ENCODE data around the gene F13A1.

Gene F13A1

DNA sequence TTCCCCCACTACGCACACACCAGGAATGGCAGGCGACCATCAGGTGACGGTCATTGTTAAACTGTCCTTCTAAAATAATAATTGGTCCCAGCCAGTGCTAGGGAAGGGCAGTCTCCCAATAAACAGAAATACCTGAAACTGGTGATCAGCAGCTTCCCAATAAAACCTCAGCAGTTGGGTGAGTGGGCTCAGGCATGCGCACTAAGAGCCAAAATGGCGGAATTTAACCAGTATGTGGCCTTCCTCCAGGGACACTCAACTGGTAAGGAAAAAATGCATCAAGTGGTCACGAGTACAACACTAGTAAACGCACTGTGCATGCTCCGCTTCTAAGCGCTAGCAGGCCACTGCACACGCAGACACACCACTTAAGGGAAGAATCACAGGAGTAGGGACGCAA, 34.8 kb downstream of the F13A1 start (continued):
- TF ChIP-seq, protein P1, sequence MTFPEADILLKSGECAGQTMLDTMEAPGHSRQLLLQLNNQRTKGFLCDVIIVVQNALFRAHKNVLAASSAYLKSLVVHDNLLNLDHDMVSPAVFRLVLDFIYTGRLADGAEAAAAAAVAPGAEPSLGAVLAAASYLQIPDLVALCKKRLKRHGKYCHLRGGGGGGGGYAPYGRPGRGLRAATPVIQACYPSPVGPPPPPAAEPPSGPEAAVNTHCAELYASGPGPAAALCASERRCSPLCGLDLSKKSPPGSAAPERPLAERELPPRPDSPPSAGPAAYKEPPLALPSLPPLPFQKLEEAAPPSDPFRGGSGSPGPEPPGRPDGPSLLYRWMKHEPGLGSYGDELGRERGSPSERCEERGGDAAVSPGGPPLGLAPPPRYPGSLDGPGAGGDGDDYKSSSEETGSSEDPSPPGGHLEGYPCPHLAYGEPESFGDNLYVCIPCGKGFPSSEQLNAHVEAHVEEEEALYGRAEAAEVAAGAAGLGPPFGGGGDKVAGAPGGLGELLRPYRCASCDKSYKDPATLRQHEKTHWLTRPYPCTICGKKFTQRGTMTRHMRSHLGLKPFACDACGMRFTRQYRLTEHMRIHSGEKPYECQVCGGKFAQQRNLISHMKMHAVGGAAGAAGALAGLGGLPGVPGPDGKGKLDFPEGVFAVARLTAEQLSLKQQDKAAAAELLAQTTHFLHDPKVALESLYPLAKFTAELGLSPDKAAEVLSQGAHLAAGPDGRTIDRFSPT (tag by site-specific recombination; IDR thresholded peaks at IDR 0.05): no peak
- TF ChIP-seq, protein P2, sequence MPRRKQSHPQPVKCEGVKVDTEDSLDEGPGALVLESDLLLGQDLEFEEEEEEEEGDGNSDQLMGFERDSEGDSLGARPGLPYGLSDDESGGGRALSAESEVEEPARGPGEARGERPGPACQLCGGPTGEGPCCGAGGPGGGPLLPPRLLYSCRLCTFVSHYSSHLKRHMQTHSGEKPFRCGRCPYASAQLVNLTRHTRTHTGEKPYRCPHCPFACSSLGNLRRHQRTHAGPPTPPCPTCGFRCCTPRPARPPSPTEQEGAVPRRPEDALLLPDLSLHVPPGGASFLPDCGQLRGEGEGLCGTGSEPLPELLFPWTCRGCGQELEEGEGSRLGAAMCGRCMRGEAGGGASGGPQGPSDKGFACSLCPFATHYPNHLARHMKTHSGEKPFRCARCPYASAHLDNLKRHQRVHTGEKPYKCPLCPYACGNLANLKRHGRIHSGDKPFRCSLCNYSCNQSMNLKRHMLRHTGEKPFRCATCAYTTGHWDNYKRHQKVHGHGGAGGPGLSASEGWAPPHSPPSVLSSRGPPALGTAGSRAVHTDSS (tag by site-specific recombination; IDR thresholded peaks at IDR 0.05): no peak
- TF ChIP-seq BCL6B (tag by site-specific recombination; IDR thresholded peaks at IDR 0.05) (no peak), ZNF473 (tag by site-specific recombination; IDR thresholded peaks at IDR 0.05) (no peak), ZSCAN23 (tag by site-specific recombination; IDR thresholded peaks at IDR 0.05) (no peak), ZNF335 (tag by site-specific recombination; conservative IDR thresholded peaks at IDR 0.05) (no peak), IKZF3 (tag by site-specific recombination; IDR thresholded peaks at IDR 0.05) (no peak)

GRCh38 chr6:6284221-6284966, 36.1 kb downstream of the F13A1 start:
- H3K4me1 ChIP-seq (ENCODE audit: control insufficient read depth, insufficient read depth, low read length): no peaks in the 10 kb centered on the region
- no peak for TF ChIP-seq ZNF629 (tag by site-specific recombination; IDR thresholded peaks at IDR 0.05)
- TF ChIP-seq ZNF248 (tag by site-specific recombination; IDR thresholded peaks at IDR 0.05): no peak
- no peak for TF ChIP-seq ZNF549 (tag by site-specific recombination; IDR thresholded peaks at IDR 0.05)
- TF ChIP-seq, protein P3, sequence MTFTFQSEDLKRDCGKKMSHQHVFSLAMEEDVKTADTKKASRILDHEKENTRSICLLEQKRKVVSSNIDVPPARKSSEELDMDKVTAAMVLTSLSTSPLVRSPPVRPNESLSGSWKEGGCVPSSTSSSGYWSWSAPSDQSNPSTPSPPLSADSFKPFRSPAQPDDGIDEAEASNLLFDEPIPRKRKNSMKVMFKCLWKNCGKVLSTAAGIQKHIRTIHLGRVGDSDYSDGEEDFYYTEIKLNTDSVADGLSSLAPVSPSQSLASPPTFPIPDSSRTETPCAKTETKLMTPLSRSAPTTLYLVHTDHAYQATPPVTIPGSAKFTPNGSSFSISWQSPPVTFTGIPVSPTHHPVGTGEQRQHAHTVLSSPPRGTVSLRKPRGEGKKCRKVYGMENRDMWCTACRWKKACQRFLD (tag by site-specific recombination; IDR thresholded peaks at IDR 0.05): no peak
- TF ChIP-seq PATZ1 (tag by site-specific recombination; IDR thresholded peaks at IDR 0.05): no peak
- no peak for TF ChIP-seq OSR2 (tag by site-specific recombination; IDR thresholded peaks at IDR 0.05)
- no peak for TF ChIP-seq ZNF10 (tag by site-specific recombination; IDR thresholded peaks at IDR 0.05)
- no peak for TF ChIP-seq ZBTB20 (tag by site-specific recombination; IDR thresholded peaks at IDR 0.05)
- no peak for TF ChIP-seq ZNF155 (tag by site-specific recombination; IDR thresholded peaks at IDR 0.05)
- no peak overlapping the region for H3K4me3 ChIP-seq (ENCODE audit: low read depth, low read length)
- CTCF ChIA-PET: interaction anchor here (1.4 kb wide), 1 partner anchor 28 kb away, joined by 3 read pairs; no protein-coding TSS in a partner anchor
- POLR2A ChIA-PET: no interaction called here
- no peak overlapping the region for H3K27ac ChIP-seq (ENCODE audit: extremely low read depth, low read depth, low read length)
- H3K36me3 ChIP-seq (ENCODE audit: control insufficient read depth in 2 of 2, insufficient read depth in 1 of 2, low read length in 2 of 2): no peaks in the 10 kb centered on the region
- no peaks in the 10 kb centered on the region for H3K9me3 ChIP-seq (ENCODE audit: control insufficient read depth, insufficient read depth, low read depth, low read length)
